SK-N-SH treated with all-trans-retinoic acid at 6 μM for 48 hours (cell line): Measurements from ENCODE around the gene HDAC11.

Source experiments
- ARNTL ChIP-seq: fragments of 450-650 bp; formaldehyde crosslinking; IDR thresholded peaks from 2 replicates; pipeline ENCODE4 v1.5.0; 2020; ENCODE audit warnings: low read depth, mild to moderate bottlenecking, moderate library complexity, borderline replicate concordance
- BACH2 ChIP-seq: fragments of 250-450 bp; sonication (Bioruptor Pico); IDR thresholded peaks from 2 replicates; pipeline ENCODE4 v1.9.0; 2021; ENCODE audit warnings: mild to moderate bottlenecking, borderline replicate concordance
- CREB5 ChIP-seq: fragments of 250-450 bp; sonication (Bioruptor Pico); IDR thresholded peaks from 2 replicates; pipeline ENCODE4 v1.5.1; 2020; ENCODE audit warnings: low read depth, mild to moderate bottlenecking, moderate library complexity
- PATZ1 ChIP-seq: fragments of 250-450 bp; sonication (Bioruptor Pico); IDR thresholded peaks from 2 replicates; pipeline ENCODE4 v1.8.0; 2020; ENCODE audit warnings: mild to moderate bottlenecking, moderate library complexity, borderline replicate concordance
- RARB ChIP-seq: fragments of 250-450 bp; sonication (Bioruptor Pico); IDR thresholded peaks from 2 replicates; pipeline ENCODE4 v1.8.0; 2021; ENCODE audit warnings: mild to moderate bottlenecking, moderate library complexity
- TCF4 ChIP-seq: fragments of 250-450 bp; sonication (Bioruptor Pico); IDR thresholded peaks from 2 replicates; pipeline ENCODE4 v1.8.0; 2021; ENCODE audit warnings: mild to moderate bottlenecking, moderate library complexity, borderline replicate concordance
- TOX ChIP-seq: fragments of 250-450 bp; sonication (Bioruptor Pico); IDR thresholded peaks from 2 replicates; pipeline ENCODE4 v1.8.0; 2021; ENCODE audit warnings: mild to moderate bottlenecking, moderate library complexity, borderline replicate concordance
- TSHZ2 ChIP-seq: fragments of 250-450 bp; sonication (Bioruptor Pico); IDR thresholded peaks from 2 replicates; pipeline ENCODE4 v1.5.0; 2020; ENCODE audit warnings: mild to moderate bottlenecking, moderate library complexity
- ZFP3 ChIP-seq: fragments of 250-450 bp; sonication (Bioruptor Pico); IDR thresholded peaks from 2 replicates; pipeline ENCODE4 v1.5.0; 2020; ENCODE audit warnings: mild to moderate bottlenecking, moderate library complexity
- ZFP30 ChIP-seq: fragments of 450-650 bp; formaldehyde crosslinking; IDR thresholded peaks from 2 replicates; pipeline ENCODE4 v1.5.0; 2022; ENCODE audit warnings: mild to moderate bottlenecking, moderate library complexity
- ZNF70 ChIP-seq: fragments of 450-650 bp; formaldehyde crosslinking; IDR thresholded peaks from 2 replicates; pipeline ENCODE4 v1.5.0; 2020; ENCODE audit warnings: mild to moderate bottlenecking, moderate library complexity
- ZNF8 ChIP-seq: fragments of 450-650 bp; formaldehyde crosslinking; IDR thresholded peaks from 2 replicates; pipeline ENCODE4 v1.5.0; 2020; ENCODE audit warnings: mild to moderate bottlenecking, moderate library complexity

GRCh38 chr3:13543253-13543652 lies 63.1 kb downstream of the HDAC11 start:
- no peak for TF ChIP-seq TSHZ2 (CRISPR knock-in tag)
- no peak for TF ChIP-seq ZFP30
- TF ChIP-seq ARNTL (CRISPR knock-in tag), result no peak
- TF ChIP-seq ZNF70 (CRISPR knock-in tag), result no peak
- no peak for TF ChIP-seq ZFP3
- TF ChIP-seq ZNF8 (CRISPR knock-in tag), result no peak
- TF ChIP-seq TOX (CRISPR knock-in tag), result no peak
- no peak for TF ChIP-seq BACH2
- no peak for TF ChIP-seq RARB
- TF ChIP-seq CREB5, result no peak
- no peak for TF ChIP-seq TCF4 (CRISPR knock-in tag)
- no peak for TF ChIP-seq PATZ1
